ENCODE measurements around the gene ZNF311. TPM values are rescaled to one million over a fixed set of nuclear protein-coding genes. Genes with fewer than 3 reads are reported as not detected.

Gene ZNF311
- total RNA-seq, 1 donor from 2014 or later = 0.52 TPM

DNA sequence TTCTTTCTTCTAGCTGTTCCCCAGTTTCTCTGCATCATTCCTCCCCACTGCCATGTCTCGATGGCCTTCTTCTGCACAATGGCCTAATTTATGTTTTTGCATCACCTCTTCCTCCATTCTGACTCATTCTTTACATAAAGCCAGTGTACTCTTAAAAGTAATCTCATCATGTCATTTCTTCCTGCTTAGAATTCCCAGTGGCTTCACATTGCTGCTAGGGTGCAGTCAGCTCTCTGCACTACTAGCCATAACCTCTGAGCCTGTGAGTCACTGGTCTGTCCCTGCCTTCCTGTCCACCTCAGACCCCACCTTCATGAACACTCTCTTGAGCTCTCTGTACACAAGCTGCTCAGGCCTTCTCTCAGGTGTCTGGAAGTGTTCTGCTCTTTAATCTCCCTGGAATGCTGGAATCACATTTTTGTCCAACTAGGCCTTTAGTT, 57.3 kb downstream of the ZNF311 start:
- Mint-ChIP-seq H3K9me3 (ENCODE audit: low read depth) (no peaks in the 10 kb centered on the region), H3K4me3 (ENCODE audit: unreplicated experiment) (no peak overlapping the region), H3K4me1 (ENCODE audit: low read depth) (peaks cover 34% of the 10 kb centered on the region), H3K27me3 (ENCODE audit: low read depth) (no peaks in the 10 kb centered on the region), H3K36me3 (ENCODE audit: low read depth) (no peaks in the 10 kb centered on the region), H3K27ac (ENCODE audit: unreplicated experiment) (no peak overlapping the region)
- DNase-seq (ENCODE audit: low spot score) = no peak
- TF ChIP-seq, protein P1, sequence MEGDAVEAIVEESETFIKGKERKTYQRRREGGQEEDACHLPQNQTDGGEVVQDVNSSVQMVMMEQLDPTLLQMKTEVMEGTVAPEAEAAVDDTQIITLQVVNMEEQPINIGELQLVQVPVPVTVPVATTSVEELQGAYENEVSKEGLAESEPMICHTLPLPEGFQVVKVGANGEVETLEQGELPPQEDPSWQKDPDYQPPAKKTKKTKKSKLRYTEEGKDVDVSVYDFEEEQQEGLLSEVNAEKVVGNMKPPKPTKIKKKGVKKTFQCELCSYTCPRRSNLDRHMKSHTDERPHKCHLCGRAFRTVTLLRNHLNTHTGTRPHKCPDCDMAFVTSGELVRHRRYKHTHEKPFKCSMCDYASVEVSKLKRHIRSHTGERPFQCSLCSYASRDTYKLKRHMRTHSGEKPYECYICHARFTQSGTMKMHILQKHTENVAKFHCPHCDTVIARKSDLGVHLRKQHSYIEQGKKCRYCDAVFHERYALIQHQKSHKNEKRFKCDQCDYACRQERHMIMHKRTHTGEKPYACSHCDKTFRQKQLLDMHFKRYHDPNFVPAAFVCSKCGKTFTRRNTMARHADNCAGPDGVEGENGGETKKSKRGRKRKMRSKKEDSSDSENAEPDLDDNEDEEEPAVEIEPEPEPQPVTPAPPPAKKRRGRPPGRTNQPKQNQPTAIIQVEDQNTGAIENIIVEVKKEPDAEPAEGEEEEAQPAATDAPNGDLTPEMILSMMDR (IDR thresholded peaks at IDR 0.05) = no peak

DNA sequence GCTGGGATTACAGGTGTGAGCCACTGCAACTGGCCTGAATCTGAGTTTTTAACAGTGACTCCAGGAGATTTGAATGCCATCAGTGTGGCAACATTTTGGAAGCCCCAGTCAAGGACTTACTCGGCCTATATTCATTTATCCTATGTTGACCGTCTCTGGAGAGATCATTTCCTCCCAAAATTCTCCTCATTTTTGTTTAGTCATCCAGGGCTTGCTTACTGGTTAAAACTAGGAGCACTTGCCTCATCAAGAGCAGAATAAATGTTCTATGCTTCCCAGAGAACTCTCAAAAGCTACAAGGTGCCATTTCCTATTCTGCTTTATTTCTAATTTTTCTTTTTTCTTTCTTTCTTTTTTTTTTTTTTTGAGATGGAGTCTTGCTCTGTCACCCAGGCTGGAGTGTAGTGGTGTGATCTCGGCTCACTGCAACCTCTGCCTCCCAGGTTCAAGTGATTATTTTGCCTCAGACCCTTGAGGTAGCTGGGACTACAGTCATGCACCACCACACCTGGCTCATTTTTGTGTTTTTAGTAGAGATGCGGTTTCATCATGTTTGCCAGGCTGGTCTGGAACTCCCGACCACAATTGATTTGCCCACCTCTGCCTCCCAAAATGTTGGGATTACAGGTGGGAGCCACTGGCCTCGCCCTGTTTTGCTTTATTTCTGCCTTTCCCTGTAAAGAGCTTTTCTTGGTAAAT, 57.9 kb downstream of the ZNF311 start:
- Mint-ChIP-seq H3K4me1 (ENCODE audit: low read depth) (peaks cover 30% of the 10 kb centered on the region), H3K9me3 (ENCODE audit: low read depth) (no peaks in the 10 kb centered on the region), H3K4me3 (ENCODE audit: unreplicated experiment) (no peak overlapping the region), H3K36me3 (ENCODE audit: low read depth) (no peaks in the 10 kb centered on the region), H3K27ac (ENCODE audit: unreplicated experiment) (no peak overlapping the region), H3K27me3 (ENCODE audit: low read depth) (no peaks in the 10 kb centered on the region)
- TF ChIP-seq, protein P1 (IDR thresholded peaks at IDR 0.05) = no peak
- DNase-seq (ENCODE audit: low spot score) = no peak

DNA sequence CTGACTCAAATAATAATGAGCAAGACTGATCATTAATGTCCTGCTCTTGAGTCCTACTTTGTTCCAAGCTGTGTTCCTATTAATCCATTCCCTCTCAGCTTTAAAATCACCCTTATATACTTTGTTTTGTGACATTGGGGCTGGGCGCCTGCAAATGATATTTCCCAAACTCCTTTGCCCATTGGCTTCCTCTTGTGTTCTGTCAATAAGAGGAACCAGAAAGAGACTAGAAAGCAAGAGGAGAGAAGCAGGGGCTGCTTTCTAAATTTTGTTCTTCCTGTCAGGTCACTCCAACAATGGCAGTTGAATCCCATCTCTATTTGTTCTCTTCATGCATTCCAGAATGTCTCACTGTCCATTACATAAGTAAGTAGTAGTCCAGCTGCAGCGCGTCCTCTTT, 59.8 kb downstream of the ZNF311 start:
- no peaks in the 10 kb centered on the region for H3K36me3 Mint-ChIP-seq (ENCODE audit: low read depth)
- no peaks in the 10 kb centered on the region for H3K9me3 Mint-ChIP-seq (ENCODE audit: low read depth)
- no peak overlapping the region for H3K4me3 Mint-ChIP-seq (ENCODE audit: unreplicated experiment)
- H3K27me3 Mint-ChIP-seq (ENCODE audit: low read depth) = no peaks in the 10 kb centered on the region
- TF ChIP-seq, protein P1 (IDR thresholded peaks at IDR 0.05) = no peak
- no peak for DNase-seq (ENCODE audit: low spot score)
- H3K27ac Mint-ChIP-seq (ENCODE audit: unreplicated experiment) = no peak overlapping the region
- H3K4me1 Mint-ChIP-seq (ENCODE audit: low read depth) = peaks cover 34% of the 10 kb centered on the region

Other genes starting within 250 kb of the ZNF311 start
- gene TRIM27, start 81.3 kb downstream of the ZNF311 start, total RNA-seq = 49.6 to 61.8 TPM (median 53.5 TPM) in 3 replicates
- not detected in 3 replicates for gene OR2W1, start 39.9 kb upstream of the ZNF311 start, total RNA-seq
- not detected in 3 replicates for gene OR2B3, start 82.0 kb upstream of the ZNF311 start, total RNA-seq
- not detected in 3 replicates for gene OR2J1, start 94.2 kb upstream of the ZNF311 start, total RNA-seq
- gene OR2J3, start 102.7 kb upstream of the ZNF311 start, total RNA-seq = not detected in 3 replicates
- not detected in 3 replicates for gene OR2J2, start 165.6 kb upstream of the ZNF311 start, total RNA-seq

Data from chondrocyte (in vitro differentiated cells).